ENCODE measurements around the gene IGFBP4.
A peak's percentile ranks its signal among the peaks of the same experiment; 100 is the strongest.
"Not testable (repeated sequence)": the region's sequence is repeated elsewhere in the genome, so short reads cannot be mapped to it uniquely, and the experiment has no call there.

The IGFBP4 gene

DNA sequence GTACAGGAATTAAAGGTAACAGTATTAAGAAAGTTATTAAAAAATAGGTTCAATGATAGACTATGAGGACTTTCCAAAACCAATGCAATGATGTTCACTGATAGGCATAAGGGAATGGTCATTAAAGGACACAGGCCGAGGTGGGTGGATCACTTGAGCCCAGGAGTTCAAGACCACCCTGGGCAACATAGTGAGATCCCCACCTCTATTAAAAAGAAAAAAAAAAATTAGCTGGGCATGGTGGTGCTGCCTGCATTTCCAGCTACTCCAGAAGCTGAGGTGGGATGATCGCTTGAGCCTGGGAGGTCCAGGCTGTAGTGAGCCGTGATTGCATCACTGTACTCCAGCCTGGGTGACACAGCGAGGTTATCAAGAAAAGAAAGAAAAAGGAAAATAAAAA is 31.4 kb upstream of the IGFBP4 start:
- Histone ChIP-seq H3K4me3 (no peak overlapping the region), H3K27ac (no peak overlapping the region)
- TF ChIP-seq CTCF (IDR thresholded peaks at IDR 0.05), result no peak
- DNase-seq (ENCODE audit: low spot score), result no peak

GRCh38 chr17:40412880-40413279 is 30.4 kb upstream of the IGFBP4 start:
- no peak for TF ChIP-seq CTCF (IDR thresholded peaks at IDR 0.05)
- Histone ChIP-seq H3K27ac (no peak overlapping the region), H3K4me3 (no peak overlapping the region)
- DNase-seq (ENCODE audit: low spot score), result no peak

- H3K27ac ChIP-seq; H3K4me3 ChIP-seq; DNase-seq (ENCODE audit: low spot score): not testable (repeated sequence)
These were observed 28.9 kb upstream of the IGFBP4 start for GRCh38 chr17:40414312-40414711.

DNA sequence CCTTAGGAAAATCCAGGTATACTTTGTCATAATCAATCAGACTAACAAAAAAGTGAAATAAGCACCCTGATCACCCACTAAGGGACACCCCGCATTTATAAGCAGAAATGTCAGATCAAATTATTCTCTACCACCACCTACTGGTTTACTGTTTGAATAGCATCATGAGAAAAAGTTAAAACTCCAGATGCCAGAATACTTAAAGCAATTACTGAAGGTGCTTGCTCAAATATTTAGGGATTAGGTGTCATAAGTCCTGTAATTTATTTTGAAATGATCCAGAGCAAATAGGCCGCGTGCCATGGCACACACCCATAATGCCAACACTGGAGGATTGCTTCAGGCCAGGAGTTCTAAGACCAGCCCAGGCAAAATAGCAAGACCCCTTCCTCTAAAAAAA is 27.9 kb upstream of the IGFBP4 start:
- DNase-seq (ENCODE audit: low spot score), result no peak
- TF ChIP-seq CTCF (IDR thresholded peaks at IDR 0.05), result no peak
- H3K27ac ChIP-seq, result no peak overlapping the region
- no peak overlapping the region for H3K4me3 ChIP-seq

DNA sequence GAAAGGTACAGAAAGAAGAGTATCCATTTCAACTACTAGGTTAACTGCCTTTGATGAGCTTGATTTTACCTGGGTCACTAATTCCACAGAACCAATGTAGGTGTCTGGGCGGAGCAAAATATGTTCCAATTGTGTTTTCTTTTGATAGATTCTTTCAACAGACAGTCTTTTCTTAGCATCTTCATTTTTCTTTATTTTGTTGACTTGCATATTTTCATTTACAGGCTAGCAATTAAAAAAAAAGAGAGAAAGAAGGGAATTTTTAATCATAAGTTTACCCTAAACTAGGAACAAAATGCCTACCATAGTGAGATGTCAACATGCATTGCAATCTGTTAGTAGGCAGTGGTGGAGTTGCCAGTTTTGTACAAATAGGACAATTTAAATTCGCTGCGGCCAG is 26.6 kb upstream of the IGFBP4 start:
- DNase-seq (ENCODE audit: low spot score), result no peak
- Histone ChIP-seq H3K27ac (no peak overlapping the region), H3K4me3 (peak overlapping the region; percentile 76)
- TF ChIP-seq CTCF (IDR thresholded peaks at IDR 0.05), result no peak

- H3K27ac ChIP-seq, result no peak overlapping the region
- DNase-seq (ENCODE audit: low spot score), result no peak
- TF ChIP-seq CTCF (IDR thresholded peaks at IDR 0.05), result no peak
- peak overlapping the region; percentile 76 for H3K4me3 ChIP-seq
These were observed 26.0 kb upstream of the IGFBP4 start for GRCh38 chr17:40417258-40417608.

DNA sequence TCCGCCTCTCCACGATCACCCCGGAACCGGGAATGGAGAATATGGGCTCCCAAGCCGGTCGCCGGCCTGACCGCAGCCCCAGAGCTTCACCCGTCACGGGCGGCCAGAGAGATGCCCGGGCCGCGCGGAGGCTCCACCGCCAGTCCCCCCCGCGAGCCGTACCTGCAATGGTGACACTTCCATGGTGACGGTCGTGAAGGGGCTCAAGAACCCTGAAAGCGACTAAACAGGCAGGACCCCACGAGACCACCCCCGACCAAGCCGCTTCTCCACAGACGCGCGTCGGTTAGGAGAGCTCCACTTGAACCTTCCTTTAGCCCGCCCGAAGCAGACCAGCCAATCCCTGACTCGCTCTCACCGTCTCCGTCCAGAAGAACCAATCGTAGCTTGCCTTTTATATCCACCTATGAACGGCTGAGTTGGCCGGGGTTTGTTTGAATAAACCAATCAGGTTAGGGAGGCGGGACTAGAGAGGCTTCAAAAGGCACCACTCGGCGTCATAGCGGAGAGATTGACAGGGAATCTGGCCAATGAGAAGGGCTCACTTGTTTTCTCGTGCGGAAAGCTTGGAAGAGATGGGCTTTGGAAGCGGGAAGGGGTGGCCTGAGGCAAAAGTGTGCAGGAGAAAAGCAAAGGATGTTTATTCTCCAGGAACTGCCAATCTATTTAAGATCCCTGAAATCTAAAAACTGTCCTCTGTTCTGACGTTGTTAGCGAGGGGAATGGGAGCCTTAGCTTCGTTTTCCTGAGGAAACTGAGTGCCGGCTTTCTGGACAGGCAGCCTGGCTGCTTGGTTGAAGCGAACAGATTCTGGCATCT is 25.4 kb upstream of the IGFBP4 start, which contains the start of gene TOP2A:
Gene TOP2A (minus strand): TSS at position 288 of the 819 bp plus-strand sequence. CDS start 105 bp downstream, at position 183.
- no peak for TF ChIP-seq CTCF (IDR thresholded peaks at IDR 0.05)
- Histone ChIP-seq H3K4me3 (peak within 1 kb of the TSS; percentile 76), H3K27ac (peak within 1 kb of the TSS; percentile 37 to 66)
- DNase-seq (ENCODE audit: low spot score), result peak; percentile 98

Measured in coronary artery (tissue), 2 donors.